Lower leg skin (tissue), 3 donors: ENCODE data around the gene MCL1.

Source experiments
- POLR2A ChIP-seq, 2 donors: fragments of 450-650 bp; IDR thresholded peaks; one replicate each; pipeline ENCODE4 v1.6.1; 2016 to 2017; ENCODE audit warnings: antibody characterized with exemption in 2 of 2, mild to moderate bottlenecking in 1 of 2, moderate library complexity in 1 of 2
- TF ChIP-seq, protein P1 (sequence below), 3 donors: fragments of 450-650 bp; IDR thresholded peaks; one replicate each; pipeline ENCODE4 v1.5.1; 2016; ENCODE audit warnings: antibody characterized with exemption in 3 of 3, mild to moderate bottlenecking in 3 of 3, moderate library complexity in 2 of 3

DNA sequence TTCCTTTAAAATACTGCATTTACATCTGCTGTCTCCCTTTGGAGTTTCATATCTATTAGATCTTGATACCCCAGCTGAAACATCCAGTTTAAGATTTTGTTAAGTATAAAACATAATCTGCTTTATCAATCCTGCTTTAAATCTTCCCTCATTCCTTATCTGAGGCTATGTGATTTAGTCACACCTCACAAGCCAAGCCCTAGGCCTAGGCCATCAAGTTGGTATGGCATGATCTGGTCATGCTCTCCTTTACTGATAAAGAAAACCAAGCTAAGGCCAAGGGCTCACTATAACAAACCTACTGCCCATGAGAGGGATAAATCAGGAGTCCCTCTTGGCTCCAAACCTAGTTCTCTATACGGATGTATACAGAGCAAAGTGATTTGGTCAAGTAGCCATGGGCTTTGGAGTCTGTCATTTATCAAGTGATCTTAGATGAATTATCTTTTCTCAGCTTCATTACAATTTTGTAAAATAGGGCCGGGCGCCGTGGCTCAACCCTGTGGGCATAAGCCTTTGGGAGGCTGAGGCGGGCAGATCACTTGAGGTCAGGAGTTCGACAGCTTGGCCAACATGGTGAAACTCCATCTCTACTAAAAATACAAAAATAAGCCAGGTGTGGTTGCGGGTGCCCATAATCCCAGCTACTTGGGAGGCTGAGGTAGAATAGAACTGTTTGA lies 27.2 kb upstream of the MCL1 start:
- TF ChIP-seq, protein P1, sequence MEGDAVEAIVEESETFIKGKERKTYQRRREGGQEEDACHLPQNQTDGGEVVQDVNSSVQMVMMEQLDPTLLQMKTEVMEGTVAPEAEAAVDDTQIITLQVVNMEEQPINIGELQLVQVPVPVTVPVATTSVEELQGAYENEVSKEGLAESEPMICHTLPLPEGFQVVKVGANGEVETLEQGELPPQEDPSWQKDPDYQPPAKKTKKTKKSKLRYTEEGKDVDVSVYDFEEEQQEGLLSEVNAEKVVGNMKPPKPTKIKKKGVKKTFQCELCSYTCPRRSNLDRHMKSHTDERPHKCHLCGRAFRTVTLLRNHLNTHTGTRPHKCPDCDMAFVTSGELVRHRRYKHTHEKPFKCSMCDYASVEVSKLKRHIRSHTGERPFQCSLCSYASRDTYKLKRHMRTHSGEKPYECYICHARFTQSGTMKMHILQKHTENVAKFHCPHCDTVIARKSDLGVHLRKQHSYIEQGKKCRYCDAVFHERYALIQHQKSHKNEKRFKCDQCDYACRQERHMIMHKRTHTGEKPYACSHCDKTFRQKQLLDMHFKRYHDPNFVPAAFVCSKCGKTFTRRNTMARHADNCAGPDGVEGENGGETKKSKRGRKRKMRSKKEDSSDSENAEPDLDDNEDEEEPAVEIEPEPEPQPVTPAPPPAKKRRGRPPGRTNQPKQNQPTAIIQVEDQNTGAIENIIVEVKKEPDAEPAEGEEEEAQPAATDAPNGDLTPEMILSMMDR (IDR thresholded peaks at IDR 0.05): no peak
- no peak for TF ChIP-seq POLR2A (IDR thresholded peaks at IDR 0.05)
